ENCODE data around the gene CCP110.

DNA sequence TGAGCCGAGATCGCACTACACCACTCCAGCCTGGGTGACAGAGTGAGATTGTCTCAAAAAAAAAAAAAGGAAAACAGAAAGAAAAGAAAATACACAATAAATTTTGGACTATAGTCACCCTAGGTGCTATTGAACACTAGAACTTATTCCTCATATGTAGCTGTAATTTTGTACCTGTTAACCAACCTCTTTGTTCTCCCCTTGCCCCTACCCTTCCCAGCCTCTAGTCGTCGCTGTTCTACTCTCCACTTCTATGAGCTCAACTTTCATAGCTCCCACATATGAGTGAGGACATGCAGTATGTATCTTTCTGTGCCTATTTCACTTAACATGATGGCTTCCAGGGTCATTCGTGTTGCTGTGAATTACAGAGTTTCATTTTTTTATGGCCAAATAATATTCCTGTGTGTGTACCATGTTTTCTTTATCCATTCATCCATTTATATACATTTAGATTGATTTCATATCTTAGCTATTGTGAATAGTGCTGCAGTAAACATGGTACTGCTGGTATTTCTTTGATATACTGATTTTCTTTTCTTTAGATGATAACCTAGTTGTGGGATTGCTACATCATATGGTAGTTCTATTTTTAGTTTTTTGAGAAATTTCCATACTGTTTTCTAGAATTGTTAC is 60.0 kb downstream of the CCP110 start:
- no peak for TF ChIP-seq EZH2 (IDR thresholded peaks at IDR 0.05; ENCODE audit: insufficient read depth, poor library complexity, severe bottlenecking)
- TF ChIP-seq EZH2phosphoT487 (IDR thresholded peaks at IDR 0.05; ENCODE audit: insufficient read depth, low read depth): no peak
